Osteocyte (in vitro differentiated cells): ENCODE measurements around the gene PITRM1. TPM values are rescaled to one million over a fixed set of nuclear protein-coding genes. Genes with fewer than 3 reads are reported as not detected.

ENCODE experiments used
- DNase-seq: peaks from one replicate; pipeline ENCODE4 v3.0.0; 2021; ENCODE audit warnings: mixed read lengths; ENCODE audit not compliant: unreplicated experiment; ENCODE audit errors: extremely low spot score
- H3K27ac Mint-ChIP-seq: one replicate; pipeline ENCODE4 v1.8.0; 2021; ENCODE audit warnings: mild to moderate bottlenecking, mixed read lengths; ENCODE audit not compliant: unreplicated experiment
- H3K27me3 Mint-ChIP-seq: one replicate; pipeline ENCODE4 v1.8.0; 2021; ENCODE audit warnings: mixed read lengths; ENCODE audit not compliant: unreplicated experiment
- H3K36me3 Mint-ChIP-seq: one replicate; pipeline ENCODE4 v1.8.0; 2021; ENCODE audit warnings: mixed read lengths; ENCODE audit not compliant: unreplicated experiment
- H3K4me1 Mint-ChIP-seq: one replicate; pipeline ENCODE4 v1.8.0; 2021; ENCODE audit warnings: mixed read lengths; ENCODE audit not compliant: unreplicated experiment
- H3K4me3 Mint-ChIP-seq: one replicate; pipeline ENCODE4 v1.8.0; 2021; ENCODE audit warnings: mild to moderate bottlenecking, moderate library complexity, mixed read lengths; ENCODE audit not compliant: unreplicated experiment
- H3K9me3 Mint-ChIP-seq: one replicate; pipeline ENCODE4 v1.8.0; 2021; ENCODE audit warnings: mixed read lengths; ENCODE audit not compliant: unreplicated experiment
- total RNA-seq: library from RNA; stranded (reverse); gene quantifications from 2 replicates; pipeline ENCODE4 v1.2.1, GENCODE V29; 2021
- TF ChIP-seq, protein P1 (sequence below): fragments of 200-600 bp; sonication (generic); IDR thresholded peaks from 2 replicates; pipeline ENCODE4 v1.5.0; 2021; ENCODE audit warnings: antibody characterized with exemption, mild to moderate bottlenecking, moderate library complexity

The PITRM1 gene
- total RNA-seq, 1 donor from 2014 or later = 76.5 TPM

DNA sequence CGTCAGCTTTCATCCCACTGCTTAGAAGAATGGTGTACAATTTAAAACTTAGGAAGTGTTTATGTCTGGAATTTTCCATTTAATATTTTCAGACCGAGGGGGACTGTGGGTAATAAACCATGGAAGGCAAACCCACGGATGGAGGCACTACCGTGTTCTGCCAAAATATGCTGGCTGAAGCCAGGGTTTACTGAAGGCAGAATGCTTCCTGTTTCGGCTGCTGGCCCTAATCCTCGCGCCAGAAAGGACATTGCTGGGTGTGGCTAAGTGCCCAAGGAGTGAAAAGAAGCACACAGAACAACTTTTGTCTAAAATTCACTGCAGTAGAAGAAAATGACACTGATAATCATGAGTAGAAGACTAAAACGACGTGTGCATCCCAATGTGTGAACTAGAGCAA is 32.3 kb downstream of the PITRM1 start:
- no peak for DNase-seq
- H3K27me3 Mint-ChIP-seq = no peaks in the 10 kb centered on the region
- H3K4me1 Mint-ChIP-seq = peaks cover 8% of the 10 kb centered on the region
- no peaks in the 10 kb centered on the region for H3K9me3 Mint-ChIP-seq
- H3K27ac Mint-ChIP-seq = peak overlapping the region; percentile 27
- H3K36me3 Mint-ChIP-seq = peaks cover 67% of the 10 kb centered on the region
- H3K4me3 Mint-ChIP-seq = no peak overlapping the region
- TF ChIP-seq, protein P1, sequence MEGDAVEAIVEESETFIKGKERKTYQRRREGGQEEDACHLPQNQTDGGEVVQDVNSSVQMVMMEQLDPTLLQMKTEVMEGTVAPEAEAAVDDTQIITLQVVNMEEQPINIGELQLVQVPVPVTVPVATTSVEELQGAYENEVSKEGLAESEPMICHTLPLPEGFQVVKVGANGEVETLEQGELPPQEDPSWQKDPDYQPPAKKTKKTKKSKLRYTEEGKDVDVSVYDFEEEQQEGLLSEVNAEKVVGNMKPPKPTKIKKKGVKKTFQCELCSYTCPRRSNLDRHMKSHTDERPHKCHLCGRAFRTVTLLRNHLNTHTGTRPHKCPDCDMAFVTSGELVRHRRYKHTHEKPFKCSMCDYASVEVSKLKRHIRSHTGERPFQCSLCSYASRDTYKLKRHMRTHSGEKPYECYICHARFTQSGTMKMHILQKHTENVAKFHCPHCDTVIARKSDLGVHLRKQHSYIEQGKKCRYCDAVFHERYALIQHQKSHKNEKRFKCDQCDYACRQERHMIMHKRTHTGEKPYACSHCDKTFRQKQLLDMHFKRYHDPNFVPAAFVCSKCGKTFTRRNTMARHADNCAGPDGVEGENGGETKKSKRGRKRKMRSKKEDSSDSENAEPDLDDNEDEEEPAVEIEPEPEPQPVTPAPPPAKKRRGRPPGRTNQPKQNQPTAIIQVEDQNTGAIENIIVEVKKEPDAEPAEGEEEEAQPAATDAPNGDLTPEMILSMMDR = no peak

DNA sequence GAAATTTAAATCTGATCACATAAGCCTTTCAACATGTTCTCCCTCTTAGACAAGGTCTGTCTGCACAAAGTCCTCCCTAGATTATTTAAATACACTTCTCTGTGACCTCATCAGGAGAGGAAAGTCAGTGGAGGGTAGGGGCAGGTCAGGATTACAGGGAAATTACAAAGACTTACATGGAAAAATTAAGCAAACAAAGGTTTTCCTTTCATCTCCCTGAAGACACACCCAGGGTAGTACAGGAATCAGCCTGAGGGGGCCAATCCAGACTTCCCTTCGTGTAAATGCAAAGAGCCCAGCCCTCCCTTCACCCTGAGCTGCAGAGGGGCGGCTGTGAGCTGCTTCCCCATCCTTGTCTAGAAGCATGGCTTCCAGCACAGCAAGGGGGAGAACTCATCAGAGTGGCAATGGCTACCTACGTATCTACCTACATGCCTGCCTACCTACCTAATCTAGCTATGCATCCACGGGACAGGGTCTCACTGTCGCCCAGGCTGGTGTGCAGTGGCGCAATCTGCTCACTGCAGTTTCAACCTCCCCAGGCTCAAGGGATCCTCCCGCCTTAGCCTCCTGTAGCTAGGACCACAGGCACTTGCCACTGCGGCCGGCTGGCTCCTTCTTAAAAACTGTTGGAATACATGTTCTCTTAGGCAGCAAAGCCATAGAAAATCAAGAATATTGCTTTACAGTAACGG is 33.2 kb downstream of the PITRM1 start:
- Mint-ChIP-seq H3K36me3 (peaks cover 68% of the 10 kb centered on the region), H3K4me1 (peaks cover 8% of the 10 kb centered on the region), H3K9me3 (no peaks in the 10 kb centered on the region), H3K4me3 (no peak overlapping the region), H3K27ac (no peak overlapping the region), H3K27me3 (no peaks in the 10 kb centered on the region)
- no peak for DNase-seq
- TF ChIP-seq, protein P1 = no peak

DNA sequence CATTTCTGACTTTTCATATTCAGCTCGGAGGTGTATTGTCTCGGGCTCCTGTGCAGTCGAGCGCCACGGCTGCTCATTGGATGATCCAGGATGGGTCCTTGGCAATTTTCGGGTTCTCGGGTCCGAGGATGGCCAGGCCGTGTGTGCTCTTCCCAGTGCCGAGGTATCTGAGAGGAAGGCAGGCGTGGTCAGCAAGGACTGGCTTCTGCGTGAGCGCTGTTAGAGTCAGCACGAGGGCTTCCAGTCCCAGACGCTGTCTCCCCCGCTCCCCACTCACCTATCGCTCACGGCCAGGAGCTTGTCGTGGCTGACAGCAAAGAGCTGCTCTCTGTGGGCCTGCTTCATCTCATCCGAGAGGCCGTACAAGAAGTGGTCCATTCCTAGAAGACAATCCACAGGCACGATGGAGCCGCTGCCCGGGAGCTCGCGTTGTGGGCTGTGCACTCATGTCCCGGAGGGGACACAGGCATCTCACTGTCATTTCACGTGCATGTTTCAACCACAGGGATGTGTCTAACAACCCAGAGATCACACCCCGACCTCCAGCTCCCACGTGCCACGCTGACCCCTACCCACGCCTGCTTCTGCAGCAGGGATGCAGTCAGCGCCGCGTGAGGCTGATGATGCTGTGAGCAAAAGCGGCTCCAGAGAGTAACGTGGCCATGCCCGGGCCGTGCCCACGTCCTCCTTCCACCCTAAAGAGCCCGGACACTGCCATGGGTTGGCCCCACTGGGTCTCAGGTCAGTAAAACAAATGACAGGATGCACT is 34.4 kb downstream of the PITRM1 start:
- Mint-ChIP-seq H3K4me1 (peaks cover 8% of the 10 kb centered on the region), H3K9me3 (no peaks in the 10 kb centered on the region), H3K27me3 (no peaks in the 10 kb centered on the region), H3K4me3 (no peak overlapping the region), H3K27ac (no peak overlapping the region), H3K36me3 (peaks cover 64% of the 10 kb centered on the region)
- DNase-seq = no peak
- TF ChIP-seq, protein P1 = no peak

GRCh38 chr10:3136763-3137611 is 35.6 kb downstream of the PITRM1 start:
- Mint-ChIP-seq H3K36me3 (peaks cover 68% of the 10 kb centered on the region), H3K4me1 (peaks cover 8% of the 10 kb centered on the region), H3K27ac (no peak overlapping the region), H3K4me3 (no peak overlapping the region), H3K27me3 (no peaks in the 10 kb centered on the region), H3K9me3 (no peaks in the 10 kb centered on the region)
- TF ChIP-seq, protein P1 = no peak
- DNase-seq = no peak
